Parathyroid adenoma (tissue), 2 donors: ENCODE data around the gene XPC.

Experiments
- H2AFZ ChIP-seq: fragments of 300-600 bp; sonication (generic); one replicate; pipeline ENCODE4 v1.7.0; 2017; ENCODE audit warnings: antibody characterized with exemption, mild to moderate bottlenecking
- H3K27ac ChIP-seq: fragments of 300-600 bp; sonication (generic); one replicate; pipeline ENCODE4 v1.7.0; 2017
- H3K27me3 ChIP-seq: fragments of 300-600 bp; sonication (generic); one replicate; pipeline ENCODE4 v1.7.0; 2017; ENCODE audit warnings: low read length; ENCODE audit not compliant: control insufficient read depth, insufficient read depth
- H3K36me3 ChIP-seq: fragments of 300-600 bp; sonication (generic); one replicate; pipeline ENCODE4 v1.7.0; 2017; ENCODE audit warnings: low read length; ENCODE audit not compliant: control insufficient read depth, insufficient read depth
- H3K4me1 ChIP-seq: fragments of 300-600 bp; sonication (generic); one replicate; pipeline ENCODE4 v1.7.0; 2017; ENCODE audit warnings: control low read depth
- H3K4me2 ChIP-seq: fragments of 300-600 bp; sonication (generic); one replicate; pipeline ENCODE4 v1.7.0; 2017; ENCODE audit warnings: low read length
- H3K4me3 ChIP-seq: fragments of 300-600 bp; sonication (generic); one replicate; pipeline ENCODE4 v1.7.0; 2017; ENCODE audit warnings: low read depth, low read length
- H3K79me2 ChIP-seq: fragments of 300-600 bp; sonication (generic); one replicate; pipeline ENCODE4 v1.7.0; 2017; ENCODE audit warnings: control low read depth
- H3K9ac ChIP-seq: fragments of 300-600 bp; sonication (generic); one replicate; pipeline ENCODE4 v1.7.0; 2017; ENCODE audit warnings: mild to moderate bottlenecking
- H3K9me3 ChIP-seq: fragments of 300-600 bp; sonication (generic); one replicate; pipeline ENCODE4 v1.7.0; 2017; ENCODE audit warnings: low read length; ENCODE audit not compliant: control insufficient read depth
- CTCF ChIP-seq: fragments of 300-600 bp; sonication (generic); IDR thresholded peaks from one replicate; pipeline ENCODE4 v1.7.0; 2017; ENCODE audit warnings: antibody characterized with exemption, mild to moderate bottlenecking
- donor health status: primary hyperparathyroidism.

The XPC gene

GRCh38 chr3:14142567-14143270 lies 35.7 kb downstream of the XPC start:
- H3K9me3 ChIP-seq = no peaks in the 10 kb centered on the region
- H3K27me3 ChIP-seq = no peaks in the 10 kb centered on the region
- H2AFZ ChIP-seq = no peak overlapping the region
- H3K27ac ChIP-seq = no peak overlapping the region
- no peaks in the 10 kb centered on the region for H3K36me3 ChIP-seq
- H3K4me2 ChIP-seq = no peak overlapping the region
- H3K9ac ChIP-seq = no peak overlapping the region
- TF ChIP-seq CTCF = no peak
- no peak overlapping the region for H3K4me3 ChIP-seq
- no peaks in the 10 kb centered on the region for H3K79me2 ChIP-seq
- H3K4me1 ChIP-seq = no peaks in the 10 kb centered on the region

- Histone ChIP-seq H3K4me3 (no peak overlapping the region), H3K79me2 (no peaks in the 10 kb centered on the region), H2AFZ (no peak overlapping the region), H3K36me3 (no peaks in the 10 kb centered on the region), H3K9ac (no peak overlapping the region), H3K27ac (no peak overlapping the region), H3K9me3 (no peaks in the 10 kb centered on the region), H3K4me1 (no peaks in the 10 kb centered on the region), H3K27me3 (no peaks in the 10 kb centered on the region), H3K4me2 (no peak overlapping the region)
- TF ChIP-seq CTCF = no peak
These were observed 36.6 kb downstream of the XPC start for GRCh38 chr3:14141602-14142341.

DNA sequence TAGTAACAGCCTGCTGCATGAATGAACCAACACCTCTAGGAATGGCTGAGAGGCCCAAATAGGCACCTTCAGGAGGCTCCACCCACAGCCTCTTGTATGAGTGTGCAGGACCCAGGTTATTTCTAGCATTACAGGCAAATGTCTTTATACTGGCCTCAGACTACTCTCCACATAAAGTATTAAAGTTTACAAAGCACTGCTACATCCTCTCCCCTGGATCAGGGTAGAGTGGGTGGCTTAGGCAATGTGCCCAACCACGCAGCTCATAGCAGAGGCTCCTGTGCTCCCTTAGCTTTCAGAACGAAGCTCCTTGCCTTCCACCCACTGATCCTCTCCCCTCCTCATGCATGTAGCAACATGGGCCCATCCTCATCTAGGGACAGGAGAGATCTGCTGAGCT lies 37.3 kb downstream of the XPC start:
- no peaks in the 10 kb centered on the region for H3K4me1 ChIP-seq
- no peaks in the 10 kb centered on the region for H3K36me3 ChIP-seq
- no peak overlapping the region for H3K9ac ChIP-seq
- no peaks in the 10 kb centered on the region for H3K79me2 ChIP-seq
- H2AFZ ChIP-seq = no peak overlapping the region
- TF ChIP-seq CTCF = no peak
- H3K4me3 ChIP-seq = no peak overlapping the region
- H3K27ac ChIP-seq = no peak overlapping the region
- H3K9me3 ChIP-seq = no peaks in the 10 kb centered on the region
- no peak overlapping the region for H3K4me2 ChIP-seq
- H3K27me3 ChIP-seq = no peaks in the 10 kb centered on the region

DNA sequence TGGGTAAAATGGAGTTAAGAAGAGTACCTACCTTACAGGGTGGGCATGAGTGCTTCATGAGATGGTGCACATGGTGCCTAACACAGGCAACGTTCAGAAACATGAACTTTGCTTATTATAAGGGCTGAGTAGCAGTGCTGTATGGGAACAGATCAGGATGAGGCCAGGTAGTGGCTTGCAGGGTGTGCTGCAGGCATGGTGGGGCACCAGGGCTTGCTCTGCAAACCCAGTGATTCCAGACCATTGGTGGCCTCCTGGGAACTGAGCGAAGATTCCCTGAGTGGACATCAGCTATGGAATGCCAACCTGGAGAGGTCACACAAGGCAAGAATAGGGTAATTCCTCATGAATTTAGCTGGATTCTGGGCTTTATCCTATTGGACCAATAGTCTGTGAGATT lies 37.7 kb downstream of the XPC start:
- no peak for TF ChIP-seq CTCF
- H3K4me1 ChIP-seq = no peaks in the 10 kb centered on the region

DNA sequence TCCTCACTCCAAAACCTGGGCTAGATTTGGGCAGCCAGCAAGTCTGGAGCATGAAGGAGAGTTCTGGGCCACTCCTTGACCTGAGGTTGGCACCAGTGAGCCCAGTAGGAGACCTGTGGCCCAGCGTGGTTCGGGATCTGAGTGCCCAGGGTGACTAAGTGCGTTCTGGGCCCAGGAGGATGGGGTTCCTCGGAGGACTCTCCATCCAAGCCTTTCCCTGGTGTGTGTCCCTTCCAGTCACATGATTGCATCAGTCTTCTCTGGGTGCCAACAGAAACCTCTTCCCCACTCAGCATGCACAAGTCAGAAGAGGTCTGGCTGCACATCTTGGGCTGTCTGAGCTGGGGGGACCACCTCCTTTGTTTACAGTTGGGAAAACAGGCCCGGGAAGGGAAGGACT lies 38.6 kb downstream of the XPC start:
- Histone ChIP-seq H3K9me3 (no peaks in the 10 kb centered on the region), H3K4me2 (no peak overlapping the region), H3K27ac (no peak overlapping the region), H2AFZ (no peak overlapping the region), H3K9ac (no peak overlapping the region), H3K27me3 (no peaks in the 10 kb centered on the region), H3K4me3 (no peak overlapping the region), H3K4me1 (no peaks in the 10 kb centered on the region), H3K36me3 (no peaks in the 10 kb centered on the region), H3K79me2 (no peaks in the 10 kb centered on the region)
- no peak for TF ChIP-seq CTCF

More for the DNA sequence above, 37.7 kb downstream of the XPC start:
- Histone ChIP-seq H3K4me3 (no peak overlapping the region), H3K4me2 (no peak overlapping the region), H2AFZ (no peak overlapping the region), H3K27ac (no peak overlapping the region), H3K36me3 (no peaks in the 10 kb centered on the region), H3K79me2 (no peaks in the 10 kb centered on the region), H3K27me3 (no peaks in the 10 kb centered on the region), H3K9ac (no peak overlapping the region), H3K9me3 (no peaks in the 10 kb centered on the region)
